NCI-H146 treated with DMSO at 0.1 percent for 48 hours (cell line): ENCODE measurements around the gene OBSCN.

Experiments
- DNase-seq: peaks from one replicate; lab custom pipeline; 2025; ENCODE audit not compliant: unreplicated experiment; lab: John Stamatoyannopoulos, UW

Gene OBSCN

DNA sequence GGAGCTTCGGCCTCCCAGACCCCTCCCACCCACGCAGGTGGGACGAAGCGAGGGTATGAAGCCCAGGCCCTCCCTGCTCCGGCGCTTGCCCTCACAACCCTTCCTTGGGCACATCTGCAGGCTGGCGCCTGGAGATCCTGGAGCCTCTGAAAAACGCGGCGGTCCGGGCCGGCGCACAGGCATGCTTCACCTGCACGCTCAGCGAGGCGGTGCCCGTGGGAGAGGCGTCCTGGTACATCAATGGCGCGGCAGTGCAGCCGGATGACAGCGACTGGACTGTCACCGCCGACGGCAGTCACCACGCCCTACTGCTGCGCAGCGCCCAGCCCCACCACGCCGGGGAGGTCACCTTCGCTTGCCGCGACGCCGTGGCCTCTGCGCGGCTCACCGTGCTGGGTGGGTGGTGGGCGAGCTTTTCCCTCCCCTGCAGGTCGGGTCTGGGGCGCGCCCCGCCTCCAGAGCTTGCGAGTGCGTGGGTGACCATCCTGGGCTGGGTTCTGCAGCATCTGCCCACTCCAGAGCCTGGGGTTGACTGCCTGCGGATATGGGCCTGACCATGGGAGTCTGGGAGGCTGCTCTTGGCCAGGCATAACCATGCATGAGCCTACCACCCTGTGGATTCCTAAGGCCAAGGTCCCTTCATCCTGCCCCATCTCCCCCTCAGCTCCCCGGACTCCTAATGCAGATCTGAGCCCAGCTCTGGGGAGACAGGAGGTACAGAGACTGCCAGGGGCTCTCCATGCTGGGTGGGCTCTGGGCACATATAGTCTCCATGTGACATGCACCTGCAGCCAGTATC lies 108.9 kb downstream of the OBSCN start:
- DNase-seq = no peak

DNA sequence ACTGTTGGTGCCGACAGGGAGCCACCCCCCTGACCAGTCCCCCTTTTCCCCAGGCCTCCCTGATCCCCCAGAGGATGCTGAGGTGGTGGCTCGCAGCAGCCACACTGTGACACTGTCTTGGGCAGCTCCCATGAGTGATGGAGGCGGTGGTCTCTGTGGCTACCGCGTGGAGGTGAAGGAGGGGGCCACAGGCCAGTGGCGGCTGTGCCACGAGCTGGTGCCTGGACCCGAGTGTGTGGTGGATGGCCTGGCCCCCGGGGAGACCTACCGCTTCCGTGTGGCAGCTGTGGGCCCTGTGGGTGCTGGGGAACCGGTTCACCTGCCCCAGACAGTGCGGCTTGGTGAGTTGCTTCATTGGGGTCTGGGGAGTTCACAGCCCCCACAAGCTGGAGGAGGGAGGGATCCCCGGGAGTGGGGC lies 109.6 kb downstream of the OBSCN start:
- DNase-seq = no peak

DNA sequence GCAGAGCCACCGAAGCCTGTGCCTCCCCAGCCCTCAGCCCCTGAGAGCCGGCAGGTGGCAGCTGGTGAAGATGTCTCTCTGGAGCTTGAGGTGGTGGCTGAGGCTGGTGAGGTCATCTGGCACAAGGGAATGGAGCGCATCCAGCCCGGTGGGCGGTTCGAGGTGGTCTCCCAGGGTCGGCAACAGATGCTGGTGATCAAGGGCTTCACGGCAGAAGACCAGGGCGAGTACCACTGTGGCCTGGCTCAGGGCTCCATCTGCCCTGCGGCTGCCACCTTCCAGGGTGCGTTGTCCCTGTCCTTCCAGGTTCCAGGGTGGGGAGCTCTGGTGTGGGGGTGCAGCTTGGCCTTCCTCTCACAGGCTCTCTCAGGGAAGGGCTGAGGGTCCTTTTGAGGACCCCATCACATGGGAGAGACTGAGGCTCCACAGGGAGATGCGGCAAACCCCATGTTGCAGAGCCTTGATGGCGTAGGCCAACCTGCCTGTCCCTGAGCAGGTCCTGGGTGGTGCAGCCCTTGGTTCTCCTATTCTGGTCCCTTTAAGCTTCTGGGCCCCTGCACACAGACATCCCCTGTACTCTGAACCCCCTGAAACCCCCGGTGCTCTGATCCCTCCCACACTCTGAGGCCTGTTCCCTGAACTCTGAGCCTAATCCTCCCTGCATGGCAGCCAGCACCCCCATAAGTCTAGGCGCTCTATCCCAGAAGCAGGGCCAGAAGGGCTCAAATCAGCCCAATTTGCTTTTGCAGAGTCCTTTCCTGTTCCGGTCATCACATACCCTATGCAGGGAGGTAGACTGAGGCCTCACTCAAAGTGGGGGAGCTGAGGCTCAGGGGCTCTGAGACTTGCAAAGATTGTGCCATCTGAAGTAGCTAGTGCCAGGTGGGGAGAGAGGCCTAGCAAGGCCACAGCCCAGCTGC lies 110.3 kb downstream of the OBSCN start:
- DNase-seq = no peak

DNA sequence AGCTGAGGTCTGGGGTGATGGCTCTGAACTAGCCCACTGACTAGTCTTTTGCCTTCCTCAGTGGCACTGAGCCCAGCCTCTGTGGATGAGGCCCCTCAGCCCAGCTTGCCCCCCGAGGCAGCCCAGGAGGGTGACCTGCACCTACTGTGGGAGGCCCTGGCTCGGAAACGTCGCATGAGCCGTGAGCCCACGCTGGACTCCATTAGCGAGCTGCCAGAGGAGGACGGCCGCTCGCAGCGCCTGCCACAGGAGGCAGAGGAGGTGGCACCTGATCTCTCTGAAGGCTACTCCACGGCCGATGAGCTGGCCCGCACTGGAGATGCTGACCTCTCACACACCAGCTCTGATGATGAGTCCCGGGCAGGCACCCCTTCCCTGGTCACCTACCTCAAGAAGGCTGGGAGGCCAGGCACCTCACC lies 111.0 kb downstream of the OBSCN start:
- DNase-seq = no peak

DNA sequence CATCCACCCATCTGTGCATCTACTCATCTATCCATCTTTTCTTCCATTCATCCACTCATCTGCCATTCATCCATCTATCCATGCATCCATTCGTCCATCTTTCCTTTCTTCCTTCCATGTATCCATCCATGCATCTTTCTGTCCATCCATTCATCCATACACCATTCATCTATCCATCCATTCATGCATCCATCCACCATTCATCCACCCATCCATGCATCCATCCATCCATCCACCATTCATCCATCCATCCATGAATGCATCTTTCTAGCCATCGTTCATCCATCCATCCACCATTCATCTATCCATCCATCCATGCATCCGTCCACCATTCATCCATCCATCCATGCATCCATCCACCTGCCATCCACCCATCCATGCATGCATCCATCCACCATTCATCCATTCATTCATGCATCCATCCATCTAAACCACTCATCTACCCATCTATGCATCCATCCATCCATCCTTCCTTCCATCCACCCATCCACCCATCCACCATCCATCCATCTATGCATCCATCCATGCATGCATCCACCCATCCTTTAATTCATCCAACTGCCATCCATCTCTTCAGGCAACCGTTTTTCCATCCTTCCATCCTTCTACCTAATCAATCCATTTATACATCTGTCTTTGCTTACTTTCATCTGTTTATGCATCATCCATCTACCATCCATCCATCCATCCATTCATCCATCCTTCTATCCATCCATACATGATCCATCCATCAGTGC lies 111.7 kb downstream of the OBSCN start:
- no peak for DNase-seq

DNA sequence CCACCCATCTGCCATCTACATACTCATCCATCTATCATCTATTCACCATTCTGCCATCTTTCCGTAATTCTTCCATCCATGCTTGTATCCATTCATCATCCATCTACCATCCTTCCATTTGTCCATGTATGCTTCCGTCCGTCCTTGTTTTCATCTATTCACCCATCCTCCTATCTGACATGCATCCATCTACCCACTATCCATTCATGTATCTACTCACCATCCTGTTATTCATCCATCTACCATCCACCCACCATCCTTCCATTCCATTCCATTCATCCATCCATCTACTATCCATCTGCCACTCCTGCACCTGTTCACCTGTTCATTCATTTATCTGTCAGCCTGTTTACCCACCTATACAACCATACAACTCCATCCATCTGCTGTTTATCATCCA lies 112.5 kb downstream of the OBSCN start:
- DNase-seq = no peak

DNA sequence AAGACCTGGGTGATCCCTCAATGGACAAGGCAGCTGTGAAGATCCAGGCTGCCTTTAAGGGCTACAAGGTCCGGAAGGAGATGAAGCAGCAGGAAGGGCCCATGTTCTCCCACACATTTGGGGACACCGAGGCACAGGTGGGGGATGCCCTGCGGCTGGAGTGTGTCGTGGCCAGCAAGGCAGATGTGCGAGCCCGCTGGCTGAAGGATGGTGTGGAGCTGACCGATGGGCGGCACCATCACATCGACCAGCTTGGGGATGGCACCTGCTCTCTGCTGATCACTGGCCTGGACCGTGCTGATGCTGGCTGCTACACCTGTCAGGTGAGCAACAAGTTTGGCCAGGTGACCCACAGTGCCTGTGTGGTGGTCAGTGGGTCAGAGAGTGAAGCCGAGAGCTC lies 113.6 kb downstream of the OBSCN start:
- no peak for DNase-seq

DNA sequence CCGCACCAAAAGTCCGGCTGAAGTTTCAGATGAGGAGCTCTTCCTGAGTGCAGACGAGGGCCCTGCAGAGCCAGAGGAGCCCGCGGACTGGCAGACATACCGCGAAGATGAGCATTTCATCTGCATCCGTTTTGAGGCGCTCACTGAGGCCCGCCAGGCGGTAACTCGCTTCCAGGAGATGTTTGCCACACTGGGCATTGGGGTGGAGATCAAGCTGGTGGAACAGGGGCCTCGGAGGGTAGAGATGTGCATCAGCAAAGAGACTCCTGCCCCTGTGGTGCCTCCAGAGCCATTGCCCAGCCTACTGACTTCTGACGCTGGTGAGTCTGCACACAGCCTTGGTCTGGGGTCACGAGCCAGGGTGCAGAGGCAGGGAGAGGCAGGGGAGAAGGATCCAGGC lies 114.1 kb downstream of the OBSCN start:
- DNase-seq = no peak

DNA sequence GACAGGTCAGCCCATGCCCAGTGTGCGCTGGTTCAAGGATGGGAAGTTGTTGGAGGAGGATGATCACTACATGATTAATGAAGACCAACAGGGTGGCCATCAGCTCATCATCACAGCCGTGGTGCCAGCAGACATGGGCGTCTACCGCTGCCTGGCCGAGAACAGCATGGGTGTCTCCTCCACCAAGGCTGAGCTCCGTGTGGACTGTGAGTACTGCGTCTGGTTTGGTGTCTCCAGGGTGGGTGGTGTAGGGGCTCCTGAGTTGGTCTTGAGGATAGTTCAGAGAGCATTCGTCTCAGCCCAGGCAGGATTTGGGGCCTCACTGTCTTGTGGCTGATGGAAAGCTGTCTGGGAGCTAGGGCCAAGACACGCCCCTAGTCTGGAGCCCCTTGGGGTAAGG lies 115.6 kb downstream of the OBSCN start:
- no peak for DNase-seq

DNA sequence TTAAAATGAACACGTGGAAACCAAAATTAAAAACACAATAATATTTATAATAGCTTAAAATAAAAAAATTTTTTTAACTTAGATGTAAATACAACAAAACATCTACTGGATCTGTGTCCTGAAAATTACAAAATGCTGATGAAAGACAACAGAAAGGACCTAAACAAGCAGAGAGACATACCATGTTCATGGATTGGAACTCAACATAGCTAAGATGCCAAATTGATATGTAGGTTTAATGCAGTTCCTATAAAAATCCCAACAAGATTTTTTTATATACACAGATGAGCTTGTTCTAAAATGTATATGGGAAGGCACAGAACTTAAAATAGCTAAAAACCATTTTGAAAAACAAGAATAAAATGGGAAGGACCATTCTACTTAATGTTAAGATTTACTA lies 117.4 kb downstream of the OBSCN start:
- no peak for DNase-seq

DNA sequence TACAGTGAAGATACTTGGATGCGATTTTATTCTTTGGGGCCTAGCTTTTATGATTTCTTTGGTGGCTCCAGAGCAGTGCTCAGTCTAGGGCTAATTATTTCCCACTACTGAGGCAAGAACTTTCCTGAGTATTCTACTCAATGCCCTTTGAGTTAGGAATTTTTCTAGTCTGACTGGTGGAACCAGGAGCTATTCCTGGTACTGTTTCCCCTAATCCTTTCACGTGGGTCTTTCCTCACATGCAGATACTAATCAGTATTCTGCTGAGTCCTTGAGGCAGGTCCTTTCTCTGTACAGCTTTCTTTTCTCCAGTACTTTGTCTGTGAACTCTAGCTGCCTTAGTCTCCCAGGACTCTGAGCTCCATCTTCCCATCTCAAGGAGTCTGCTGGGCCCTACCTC lies 122.0 kb downstream of the OBSCN start:
- DNase-seq = no peak

DNA sequence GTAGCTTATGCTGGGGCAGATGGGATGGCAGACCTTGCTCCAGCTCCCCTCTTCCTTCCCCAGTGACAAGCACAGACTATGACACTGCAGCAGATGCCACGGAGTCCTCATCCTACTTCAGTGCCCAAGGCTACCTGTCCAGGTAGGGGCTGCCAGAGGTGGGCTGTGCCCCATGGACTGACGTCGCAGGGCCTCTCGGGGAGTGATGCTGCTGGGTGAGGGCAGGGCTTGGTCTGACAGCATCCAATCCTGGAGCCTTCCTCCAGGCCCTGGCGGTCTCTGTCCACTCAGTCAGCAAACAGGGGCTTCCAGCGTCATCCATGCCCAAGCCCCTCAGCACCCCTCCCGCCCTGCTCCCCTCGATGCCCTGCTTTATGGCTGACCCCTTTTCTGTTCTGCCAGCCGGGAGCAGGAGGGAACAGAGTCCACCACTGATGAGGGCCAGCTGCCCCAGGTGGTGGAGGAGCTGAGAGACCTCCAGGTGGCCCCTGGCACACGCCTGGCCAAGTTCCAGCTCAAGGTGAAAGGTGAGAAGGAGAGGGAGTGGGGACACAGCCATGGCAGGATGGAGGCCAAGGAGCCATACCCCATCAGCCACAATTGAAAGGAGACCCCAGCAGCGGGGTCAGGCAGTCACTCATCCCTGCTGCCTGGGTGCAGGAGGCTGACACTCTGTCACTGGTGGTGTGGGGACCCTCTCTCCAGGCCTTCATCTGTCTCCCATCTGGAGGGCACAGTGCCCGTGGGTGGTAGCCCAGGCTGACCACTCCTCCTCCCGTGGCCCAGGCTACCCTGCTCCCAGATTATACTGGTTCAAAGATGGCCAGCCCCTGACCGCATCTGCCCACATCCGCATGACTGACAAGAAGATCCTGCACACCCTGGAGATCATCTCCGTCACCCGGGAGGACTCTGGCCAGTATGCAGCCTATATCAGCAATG lies 125.2 kb downstream of the OBSCN start:
- no peak for DNase-seq

DNA sequence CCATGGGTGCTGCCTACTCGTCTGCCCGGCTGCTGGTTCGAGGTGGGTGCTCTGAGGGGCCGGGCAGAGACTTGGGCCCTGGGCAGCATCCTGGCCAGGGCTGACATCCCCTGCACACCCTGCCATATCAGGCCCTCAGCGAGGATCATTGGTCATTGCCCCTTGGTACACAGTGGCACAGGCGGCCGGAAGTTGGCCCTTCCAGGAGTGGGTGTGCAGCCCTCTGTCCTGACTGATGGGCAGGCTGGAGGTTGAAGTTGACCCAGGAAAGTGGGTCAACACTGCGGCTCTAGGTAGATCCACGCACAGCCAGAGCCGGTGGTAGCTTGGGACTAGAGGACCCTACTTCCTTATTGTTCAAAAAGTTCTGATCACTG lies 125.9 kb downstream of the OBSCN start:
- DNase-seq = no peak

DNA sequence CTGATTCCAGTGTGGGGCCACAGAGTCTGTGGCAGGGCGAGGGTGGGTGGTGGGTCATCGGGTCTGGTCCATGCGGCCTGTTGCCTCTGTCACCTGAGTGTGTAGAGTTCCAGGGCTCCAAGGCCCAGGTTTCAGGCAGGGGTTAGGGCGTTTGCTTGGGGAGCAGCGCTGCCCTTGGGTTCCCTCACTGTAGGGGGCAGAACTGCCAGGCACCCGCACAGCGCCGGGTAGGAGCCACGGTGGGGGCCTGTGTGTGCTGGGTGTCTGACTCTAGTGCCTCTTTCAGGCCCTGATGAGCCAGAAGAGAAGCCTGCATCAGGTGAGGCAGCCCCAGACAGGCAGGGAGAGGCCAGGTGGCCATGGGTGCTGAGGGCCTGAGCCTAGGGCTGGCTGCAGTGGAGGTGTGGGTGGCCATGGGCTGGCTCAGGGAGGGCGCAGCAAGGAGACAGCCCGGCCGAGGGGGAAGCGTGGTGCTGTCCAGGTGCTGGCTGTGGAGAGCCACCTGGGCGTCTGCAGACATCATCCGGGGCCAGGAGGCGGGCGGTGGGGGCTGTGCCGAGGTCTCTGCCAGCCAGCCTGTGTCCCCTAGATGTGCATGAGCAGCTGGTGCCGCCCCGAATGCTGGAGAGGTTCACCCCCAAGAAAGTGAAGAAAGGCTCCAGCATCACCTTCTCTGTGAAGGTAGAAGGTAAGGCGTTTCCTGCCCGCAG lies 126.5 kb downstream of the OBSCN start:
- no peak for DNase-seq

DNA sequence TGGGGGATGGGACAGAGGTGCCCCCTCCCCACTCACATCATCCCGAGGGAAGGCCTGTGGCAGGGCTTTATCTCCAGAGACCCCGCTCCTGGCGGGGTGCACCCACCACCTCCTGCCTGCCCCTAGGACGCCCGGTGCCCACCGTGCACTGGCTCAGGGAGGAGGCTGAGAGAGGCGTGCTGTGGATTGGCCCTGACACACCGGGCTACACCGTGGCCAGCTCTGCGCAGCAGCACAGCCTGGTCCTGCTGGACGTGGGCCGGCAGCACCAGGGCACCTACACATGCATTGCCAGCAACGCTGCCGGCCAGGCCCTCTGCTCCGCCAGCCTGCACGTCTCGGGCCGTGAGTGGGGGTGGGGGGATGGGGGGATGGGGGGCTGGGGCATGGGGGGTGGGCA lies 127.1 kb downstream of the OBSCN start:
- DNase-seq = no peak

DNA sequence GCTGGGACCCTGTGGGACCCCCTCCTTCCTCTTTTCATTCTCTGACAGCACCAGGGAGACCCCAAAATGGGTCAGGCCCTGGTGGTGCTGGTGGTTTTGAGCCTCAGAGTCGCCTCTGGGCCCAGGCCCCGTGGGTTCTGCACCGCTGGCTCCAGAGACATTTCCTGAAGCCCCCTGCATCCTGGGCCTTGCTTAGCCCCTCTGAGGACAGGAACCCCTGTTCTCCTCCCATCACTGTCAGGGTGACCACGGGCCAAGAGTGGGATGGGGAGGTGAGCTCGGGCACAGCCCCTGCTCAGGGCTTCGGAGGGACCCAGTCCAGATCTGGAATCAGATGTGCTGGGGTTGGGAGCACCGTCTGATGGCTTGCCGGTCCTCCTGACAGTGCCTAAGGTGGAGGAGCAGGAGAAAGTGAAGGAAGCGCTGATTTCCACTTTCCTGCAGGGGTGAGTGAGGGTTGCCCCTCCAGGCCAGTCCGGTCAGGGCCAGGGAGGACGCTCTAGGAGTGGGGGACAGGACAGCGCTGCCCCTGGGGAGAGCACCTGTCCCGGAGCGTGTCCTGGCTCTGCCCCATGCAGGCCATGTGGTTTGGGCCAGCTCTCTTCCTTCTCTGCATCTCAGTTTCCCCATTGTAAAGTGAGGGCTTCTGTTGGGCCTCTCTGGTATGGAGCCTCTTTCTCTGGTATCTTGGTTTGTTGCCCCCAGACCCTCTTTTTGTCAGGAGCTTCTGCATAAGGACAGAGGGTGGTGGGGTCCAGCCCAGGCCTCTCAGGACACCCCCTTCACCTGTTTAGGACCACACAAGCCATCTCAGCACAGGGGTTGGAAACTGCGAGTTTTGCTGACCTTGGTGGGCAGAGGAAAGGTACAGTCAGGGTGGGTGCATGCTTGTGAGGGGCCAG lies 127.8 kb downstream of the OBSCN start:
- DNase-seq = no peak

DNA sequence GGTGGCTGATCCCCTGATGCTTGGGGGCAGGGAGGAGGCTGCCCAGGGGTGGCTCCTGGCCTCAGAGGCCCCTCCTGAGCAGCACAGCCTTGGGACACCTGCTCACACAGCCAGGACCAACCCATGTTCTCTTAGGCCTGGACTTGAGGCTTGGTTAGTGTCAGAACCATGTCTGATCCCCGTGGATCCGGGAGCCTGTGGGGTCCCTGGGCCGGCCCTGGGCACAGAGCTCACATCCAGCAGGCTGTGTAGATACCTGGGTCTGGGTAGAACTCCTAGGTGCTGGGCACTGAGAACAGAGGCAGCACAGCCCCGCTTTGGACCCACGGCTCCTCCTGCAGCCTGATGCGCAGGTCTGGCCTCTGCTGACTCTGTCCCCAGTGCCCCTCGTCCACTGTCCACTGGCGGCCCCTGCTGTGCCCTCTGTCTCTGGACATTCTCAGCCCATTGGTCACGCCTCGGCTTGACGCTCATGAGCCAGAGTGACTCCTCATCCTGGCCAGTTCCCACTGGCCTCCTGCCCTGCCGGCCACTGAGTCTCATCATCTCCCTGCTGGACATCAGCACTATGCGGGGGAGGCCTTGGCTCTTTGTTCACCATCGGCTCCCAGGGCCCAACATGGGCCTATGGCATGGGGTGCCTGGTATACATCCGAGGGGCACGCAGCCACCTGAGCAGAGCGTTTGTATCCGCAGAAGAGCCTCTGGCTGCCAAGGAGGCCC lies 128.6 kb downstream of the OBSCN start:
- DNase-seq = no peak

DNA sequence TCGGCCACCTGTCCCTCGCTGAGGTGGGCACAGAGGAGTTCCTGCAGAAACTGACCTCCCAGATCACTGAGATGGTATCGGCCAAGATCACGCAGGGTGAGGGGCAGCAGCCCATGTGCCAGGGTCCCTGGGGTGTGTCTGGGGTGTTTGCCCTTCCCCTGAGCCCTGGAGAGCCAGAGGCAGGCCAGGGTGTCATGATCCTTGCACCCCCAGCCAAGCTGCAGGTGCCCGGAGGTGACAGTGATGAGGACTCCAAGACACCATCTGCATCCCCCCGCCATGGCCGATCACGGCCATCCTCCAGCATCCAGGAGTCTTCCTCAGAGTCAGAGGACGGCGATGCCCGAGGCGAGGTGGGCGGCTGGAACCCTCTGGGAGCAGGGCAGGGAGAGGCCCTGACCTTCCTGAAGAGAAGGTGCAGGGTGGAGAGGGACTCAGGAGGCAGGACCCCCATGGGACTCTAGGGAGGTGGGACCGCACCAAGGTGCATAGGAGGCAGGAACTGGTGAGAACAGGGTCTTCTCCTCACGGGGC lies 129.3 kb downstream of the OBSCN start:
- no peak for DNase-seq
